Limb (tissue), 2 donors: Measurements from ENCODE around the gene MRPS25.
"Not testable (repeated sequence)": the region's sequence is repeated elsewhere in the genome, so short reads cannot be mapped to it uniquely, and the experiment has no call there.

Experiments
- DNase-seq, 2 donors: peaks; one replicate each; pipeline ENCODE4 v3.0.0-alpha.2; 2016; ENCODE audit errors: extremely low spot score in 2 of 2

Gene MRPS25

GRCh38 chr3:15043408-15044171 lies 21.5 kb downstream of the MRPS25 start:
- no peak for DNase-seq

- DNase-seq = no peak
These were observed 22.2 kb downstream of the MRPS25 start for GRCh38 chr3:15042936-15043335.

- no peak for DNase-seq
These were observed 23.2 kb downstream of the MRPS25 start for GRCh38 chr3:15041950-15042349.

- DNase-seq = no peak
These were observed 24.3 kb downstream of the MRPS25 start for GRCh38 chr3:15040844-15041243.

DNA sequence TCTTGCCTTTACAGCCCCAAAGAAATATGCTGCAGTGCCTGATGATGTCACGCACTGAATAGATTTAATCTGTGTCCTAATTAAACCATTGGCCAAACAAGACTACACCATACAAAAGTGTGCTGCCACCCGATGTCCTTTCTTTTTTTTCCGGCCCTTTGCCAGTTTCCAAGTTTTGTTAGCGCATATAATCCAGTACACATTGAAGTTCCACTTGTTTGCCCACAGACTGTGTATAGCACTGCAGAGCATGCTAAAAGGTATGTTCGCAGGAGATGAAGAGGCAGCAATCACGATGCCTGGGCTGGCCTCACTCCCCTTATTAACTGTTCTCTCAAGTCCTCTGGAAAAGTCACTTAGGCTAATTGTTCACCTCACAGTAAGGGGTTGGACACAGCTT lies 26.8 kb downstream of the MRPS25 start:
- no peak for DNase-seq

DNA sequence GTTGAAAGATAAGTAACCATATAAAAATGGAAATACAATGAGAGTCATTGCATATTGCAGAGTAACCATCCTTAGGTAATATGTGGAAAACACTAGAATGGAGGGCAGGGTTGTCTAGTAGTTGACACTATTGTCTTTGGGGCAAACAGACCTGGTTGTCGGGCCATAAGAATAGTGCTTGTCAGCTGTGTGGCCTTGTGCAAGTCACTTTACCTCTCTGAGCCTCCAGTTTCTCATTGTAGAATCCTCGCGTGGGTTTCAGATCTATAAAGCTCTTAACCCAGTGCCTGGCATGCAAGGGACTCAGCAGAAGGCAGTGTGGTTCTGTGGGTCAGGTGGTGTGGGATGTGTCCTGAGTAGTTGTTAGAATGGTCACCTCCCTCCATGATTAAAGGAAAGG lies 32.0 kb downstream of the MRPS25 start:
- no peak for DNase-seq

GRCh38 chr3:15032650-15033049 lies 32.5 kb downstream of the MRPS25 start:
- DNase-seq = no peak

DNA sequence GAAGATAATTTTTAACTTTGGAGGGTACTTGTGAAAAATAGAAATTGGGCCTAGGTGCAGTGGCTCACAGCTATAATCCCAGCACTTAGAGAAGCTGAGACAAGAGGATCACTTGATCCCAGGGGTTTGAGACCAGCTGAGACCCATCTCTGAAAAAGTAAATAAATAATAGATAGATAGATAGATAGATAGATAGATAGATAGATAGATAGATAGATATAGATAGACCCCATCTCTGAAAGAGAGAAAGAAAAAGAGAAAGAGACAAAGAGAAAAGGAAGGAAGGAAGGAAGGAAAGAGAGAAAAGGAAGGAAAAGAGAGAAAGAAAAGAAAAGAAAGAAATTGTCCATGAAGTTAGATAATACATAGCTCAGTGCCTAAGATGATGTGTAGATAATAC lies 35.5 kb downstream of the MRPS25 start:
- DNase-seq = no peak

- no peak for DNase-seq
These were observed 41.4 kb downstream of the MRPS25 start for GRCh38 chr3:15023719-15024118.

- DNase-seq = no peak
These were observed 41.9 kb downstream of the MRPS25 start for GRCh38 chr3:15023249-15023648.

- no peak for DNase-seq
These were observed 47.9 kb downstream of the MRPS25 start for GRCh38 chr3:15017191-15017590.

DNA sequence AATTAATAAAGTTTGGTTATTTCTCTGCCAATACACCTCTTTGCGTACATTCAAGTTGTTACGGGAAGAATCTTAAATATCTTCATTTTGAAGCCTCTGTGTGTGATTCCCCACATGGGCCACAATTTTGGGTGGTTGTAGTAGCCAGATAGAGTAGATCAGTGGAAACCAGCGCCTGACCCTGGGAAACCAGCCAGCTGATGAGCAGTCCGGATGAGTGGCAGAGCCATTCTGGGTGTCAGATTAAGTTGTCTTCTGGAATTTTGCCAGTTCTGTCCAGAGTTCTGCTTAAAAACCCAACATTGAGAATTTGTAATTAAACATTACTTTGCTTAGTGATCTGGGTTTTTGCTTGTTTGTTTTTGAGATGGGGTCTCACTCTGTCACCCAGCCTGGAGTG lies 49.7 kb downstream of the MRPS25 start:
- DNase-seq = no peak

DNA sequence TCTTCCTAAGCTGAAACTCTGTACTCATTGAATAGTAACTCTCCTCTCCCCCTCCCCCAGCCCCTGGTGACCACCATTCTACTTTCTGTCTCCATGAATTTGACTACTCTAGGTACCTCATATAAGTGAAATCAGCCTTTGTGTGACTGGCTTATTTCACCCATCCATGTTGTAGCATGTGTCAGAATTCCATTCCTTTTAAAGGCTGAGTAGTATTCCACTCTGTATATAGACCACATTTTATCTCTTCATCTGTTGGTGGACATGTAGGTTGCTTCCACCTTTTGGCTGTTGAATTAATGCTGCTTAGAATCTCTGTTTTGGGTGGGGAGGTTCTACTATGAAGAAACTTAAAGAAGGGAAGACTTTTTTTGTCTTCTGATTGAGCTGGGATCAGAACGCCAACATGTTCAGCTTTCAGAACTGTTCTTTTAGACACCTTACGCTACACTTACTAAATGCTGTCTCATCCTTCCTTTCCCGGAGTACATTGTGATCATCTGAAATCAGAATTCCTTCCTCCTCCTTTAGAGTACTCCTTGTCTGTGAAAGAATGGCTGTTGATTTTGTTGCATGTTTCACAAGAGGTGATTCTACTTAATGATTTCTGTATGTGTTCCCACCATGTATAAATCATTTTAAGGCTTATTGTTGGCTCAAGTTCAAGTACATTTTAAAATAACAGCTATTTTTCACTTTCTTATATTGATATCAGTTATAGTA lies 50.3 kb downstream of the MRPS25 start:
- no peak for DNase-seq

DNA sequence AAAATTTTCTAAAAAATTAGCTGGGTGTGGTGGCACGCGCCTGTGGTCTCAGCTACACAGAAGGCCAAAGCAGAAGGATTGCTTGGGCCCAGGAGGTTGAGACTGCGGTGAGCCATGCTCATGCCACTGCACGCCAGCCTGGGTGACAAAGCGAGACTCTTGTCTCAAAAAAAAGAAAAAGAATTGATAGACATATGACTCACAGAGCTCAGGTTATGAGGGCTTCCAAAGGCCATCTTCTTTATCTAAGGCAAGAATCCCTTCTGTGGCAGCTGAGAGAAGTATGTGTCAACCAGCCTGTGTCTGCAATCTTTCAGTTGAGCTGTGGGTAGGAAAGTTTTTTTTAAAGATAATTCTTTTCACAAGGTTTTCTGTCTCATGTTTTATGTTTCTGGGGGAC lies 53.9 kb downstream of the MRPS25 start:
- no peak for DNase-seq

DNA sequence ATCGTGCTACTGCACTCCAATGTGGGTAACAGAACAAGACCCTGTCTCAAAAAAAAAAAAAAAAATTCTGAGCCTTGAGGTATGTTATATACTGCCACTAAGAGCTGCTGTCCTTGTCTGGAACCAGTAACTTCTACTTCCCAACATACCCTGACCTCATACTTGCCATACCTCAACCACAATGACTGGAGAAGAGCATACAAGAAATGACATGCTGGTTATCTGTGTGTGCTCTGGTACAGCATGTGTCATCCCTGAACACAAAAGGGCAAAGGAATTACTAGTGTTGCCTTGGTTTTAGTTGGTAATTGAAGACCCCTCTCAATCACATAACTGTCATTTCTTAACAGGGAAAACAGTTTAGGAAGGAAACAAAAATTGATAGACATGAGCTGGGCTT lies 54.5 kb downstream of the MRPS25 start:
- no peak for DNase-seq

DNA sequence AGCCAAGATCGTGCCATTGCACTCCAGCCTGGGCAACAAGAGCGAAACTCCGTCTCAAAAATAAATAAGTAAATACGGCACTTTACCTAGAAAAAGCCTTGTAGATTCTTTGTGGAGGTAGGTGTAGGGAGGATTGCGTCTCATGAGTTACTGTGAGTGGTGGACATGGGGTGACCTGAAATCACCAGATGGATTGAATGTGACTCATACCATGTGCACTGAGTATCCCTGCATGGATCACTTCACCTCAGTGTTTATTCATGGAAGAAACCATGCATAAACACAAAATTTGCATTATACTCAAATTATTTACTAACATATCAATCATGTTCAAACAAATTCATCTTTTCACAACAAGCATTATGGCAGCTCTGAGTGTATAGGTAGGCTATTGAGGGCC lies 55.9 kb downstream of the MRPS25 start:
- no peak for DNase-seq

DNA sequence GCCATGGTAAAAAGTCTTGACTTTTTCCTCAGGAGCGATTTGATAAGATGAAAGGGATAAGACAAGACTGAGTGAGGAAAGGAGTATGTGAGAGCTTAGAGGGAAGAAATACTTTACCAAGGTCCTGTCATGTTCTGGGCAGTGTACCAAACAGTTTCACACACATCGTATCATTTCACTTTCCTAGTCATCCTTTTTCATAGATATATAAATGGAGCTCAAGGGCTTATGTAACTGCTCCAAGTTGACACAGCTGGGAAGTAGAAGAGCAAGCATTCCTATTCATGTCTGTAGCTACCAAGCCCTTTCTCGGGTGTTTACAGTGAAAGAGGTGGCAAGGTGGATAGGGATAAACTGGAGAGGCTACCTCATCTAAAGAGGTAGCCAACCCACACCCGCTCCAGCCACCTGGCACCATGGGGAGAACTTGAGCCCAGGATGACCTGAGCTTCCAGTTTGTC lies 57.4 kb downstream of the MRPS25 start:
- DNase-seq = no peak

DNA sequence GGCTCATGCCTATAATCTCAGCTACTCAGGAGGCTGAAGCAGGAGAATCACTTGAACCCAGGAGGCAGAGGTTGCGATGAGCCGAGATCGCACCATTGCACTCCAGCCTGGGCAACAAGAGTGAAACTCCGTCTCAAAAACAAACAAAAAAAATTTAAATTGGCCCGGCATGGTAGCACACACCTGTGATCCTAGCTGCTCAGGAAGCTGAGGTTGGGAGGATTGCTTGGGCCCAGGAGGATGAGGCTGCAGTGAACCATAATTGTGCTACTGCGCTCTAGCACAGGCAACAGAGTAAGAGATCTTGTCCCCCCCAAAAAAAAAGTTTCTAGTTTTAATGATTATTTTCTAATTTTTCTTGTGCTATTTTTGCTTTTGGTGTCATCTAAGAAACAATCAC lies 65.9 kb downstream of the MRPS25 start:
- not testable (repeated sequence) for DNase-seq
